ENCODE results near the gene CHID1. TPM values are rescaled to one million over a fixed set of nuclear protein-coding genes. Genes with fewer than 3 reads are reported as not detected.

The CHID1 gene
- total RNA-seq, 2 donors from 2014 or later, result 39.4 to 81.4 TPM

DNA sequence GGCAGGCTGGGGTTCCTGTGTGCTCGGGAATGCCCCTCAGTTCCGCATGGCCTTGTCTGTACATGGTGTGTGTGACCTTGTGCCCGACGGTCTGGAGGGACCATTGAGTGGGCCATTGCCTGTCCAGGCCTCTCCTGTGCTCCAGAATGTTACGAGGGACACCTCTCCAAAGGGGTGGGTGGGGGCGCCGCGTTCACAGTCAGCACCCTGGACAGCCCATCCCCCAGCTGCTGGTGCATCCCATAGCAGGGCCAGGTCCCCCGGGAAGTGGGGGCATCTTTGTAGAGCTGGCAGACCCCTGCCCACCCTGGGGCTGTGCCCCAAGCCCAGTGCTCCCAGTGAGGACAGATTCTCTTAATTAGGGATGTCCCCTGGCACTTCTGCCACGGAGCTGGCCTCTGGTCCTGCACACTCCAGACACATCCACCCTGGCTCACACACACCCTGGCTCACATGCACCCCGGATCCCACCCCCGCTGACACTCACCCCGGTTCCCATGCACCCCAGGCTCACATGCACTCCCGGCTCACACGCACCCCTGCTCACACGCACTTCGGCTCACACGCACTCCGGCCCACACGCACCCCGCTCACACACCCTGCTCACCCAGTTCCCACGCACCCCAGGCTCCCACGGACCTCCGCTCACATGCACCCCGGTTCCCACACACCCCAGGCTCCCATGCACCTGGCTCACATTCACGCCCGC lies 52.4 kb downstream of the CHID1 start:
- ATAC-seq, result no peak
- no peaks in the 10 kb centered on the region for H3K36me3 ChIP-seq (replicated peaks in 1 of 2; ENCODE audit: insufficient read depth in 1 of 2, low read depth in 2 of 2)
- WGBS, 2 donors, result 78 to 85% methylated on average over 18 to 25 of the region's 27 CpGs
- no peak overlapping the region for H3K4me3 ChIP-seq
- TF ChIP-seq CTCF (IDR thresholded peaks at IDR 0.05) (no peak), POLR2A (IDR thresholded peaks at IDR 0.05) (no peak)
- intact Hi-C loops (cut with DNase I), result loop anchor here (5.0 kb wide), 1 partner anchor 179 kb away; the partner anchor contains the start of gene MUC6
- no peaks in the 10 kb centered on the region for H3K27me3 ChIP-seq
- H3K4me1 ChIP-seq, result peaks cover 12% of the 10 kb centered on the region
- no peaks in the 10 kb centered on the region for H3K9me3 ChIP-seq
- H3K27ac ChIP-seq, result no peak overlapping the region
- no peak for DNase-seq

DNA sequence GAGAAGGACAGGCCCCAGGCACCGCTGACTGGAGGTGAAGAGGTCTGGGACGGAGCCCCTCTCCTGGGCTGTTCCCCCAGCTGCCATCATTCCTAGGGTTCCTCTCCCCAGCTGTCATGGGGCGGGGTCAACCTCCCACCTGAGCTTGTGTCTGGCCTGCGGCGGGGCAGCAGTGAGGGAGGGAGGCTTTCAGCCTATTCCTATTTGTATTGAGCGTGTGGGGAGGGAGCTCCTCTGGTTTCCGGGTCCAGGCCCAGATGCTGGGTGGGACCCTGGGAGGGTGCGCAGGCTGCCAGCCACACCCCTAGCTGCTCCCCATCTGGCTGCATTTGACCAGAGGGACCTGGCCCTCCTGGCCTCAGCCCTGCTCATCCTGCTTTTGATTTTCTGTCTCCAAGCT lies 54.2 kb downstream of the CHID1 start:
- H3K36me3 ChIP-seq (replicated peaks in 1 of 2; ENCODE audit: insufficient read depth in 1 of 2, low read depth in 2 of 2), result no peaks in the 10 kb centered on the region
- no peaks in the 10 kb centered on the region for H3K9me3 ChIP-seq
- no peaks in the 10 kb centered on the region for H3K27me3 ChIP-seq
- DNase-seq (no peak), ATAC-seq (no peak)
- H3K27ac ChIP-seq, result no peak overlapping the region
- intact Hi-C loops (cut with DNase I), result loop anchor here (5.0 kb wide), 1 partner anchor 181 kb away; the partner anchor contains the start of gene MUC6
- no peak for TF ChIP-seq CTCF (IDR thresholded peaks at IDR 0.05)
- TF ChIP-seq POLR2A (IDR thresholded peaks at IDR 0.05), result no peak
- peaks cover 12% of the 10 kb centered on the region for H3K4me1 ChIP-seq
- WGBS, 2 donors, result 98 to 100% methylated on average over 3 to 7 of the region's 8 CpGs
- no peak overlapping the region for H3K4me3 ChIP-seq

GRCh38 chr11:855796-856195 lies 54.8 kb downstream of the CHID1 start:
- Histone ChIP-seq H3K27ac (no peak overlapping the region), H3K27me3 (no peaks in the 10 kb centered on the region), H3K4me3 (no peak overlapping the region), H3K4me1 (peaks cover 14% of the 10 kb centered on the region), H3K36me3 (replicated peaks in 1 of 2; ENCODE audit: insufficient read depth in 1 of 2, low read depth in 2 of 2) (no peaks in the 10 kb centered on the region), H3K9me3 (no peaks in the 10 kb centered on the region)
- DNase-seq (no peak), ATAC-seq (no peak)
- intact Hi-C loops (cut with DNase I), result loop anchor here (5.0 kb wide), 1 partner anchor 182 kb away; the partner anchor contains the start of gene MUC6
- 95% methylated on average over 11 of the region's 12 CpGs; no CpG with 5 or more reads in 1 of the 2 donors for WGBS, 2 donors
- no peak for TF ChIP-seq POLR2A (IDR thresholded peaks at IDR 0.05)
- TF ChIP-seq CTCF (IDR thresholded peaks at IDR 0.05), result no peak

GRCh38 chr11:855330-855674 lies 55.3 kb downstream of the CHID1 start:
- intact Hi-C loops (cut with DNase I), result loop anchor here (5.0 kb wide), 1 partner anchor 182 kb away; the partner anchor contains the start of gene MUC6
- TF ChIP-seq POLR2A (IDR thresholded peaks at IDR 0.05) (no peak), CTCF (IDR thresholded peaks at IDR 0.05) (no peak)
- DNase-seq (no peak), ATAC-seq (no peak)
- H3K27me3 ChIP-seq, result no peaks in the 10 kb centered on the region
- H3K36me3 ChIP-seq (replicated peaks in 1 of 2; ENCODE audit: insufficient read depth in 1 of 2, low read depth in 2 of 2), result no peaks in the 10 kb centered on the region
- H3K4me3 ChIP-seq, result no peak overlapping the region
- H3K27ac ChIP-seq, result no peak overlapping the region
- peaks cover 17% of the 10 kb centered on the region for H3K4me1 ChIP-seq
- H3K9me3 ChIP-seq, result no peaks in the 10 kb centered on the region
- 86 to 97% methylated on average over 5 to 7 of the region's 7 CpGs for WGBS, 2 donors

Measured in body of pancreas (tissue), 4 donors.